GM21723 (cell line): Measurements from ENCODE around the gene ITGB5.
A peak's percentile ranks its signal among the peaks of the same experiment; 100 is the strongest.

Experiments
- ATAC-seq: cut with Tn5 transposase; IDR thresholded peaks from one replicate; pipeline ENCODE4 v1.9.1; 2021; ENCODE audit warnings: mild to moderate bottlenecking, moderate library complexity; ENCODE audit not compliant: unreplicated experiment

Gene ITGB5, protein sequence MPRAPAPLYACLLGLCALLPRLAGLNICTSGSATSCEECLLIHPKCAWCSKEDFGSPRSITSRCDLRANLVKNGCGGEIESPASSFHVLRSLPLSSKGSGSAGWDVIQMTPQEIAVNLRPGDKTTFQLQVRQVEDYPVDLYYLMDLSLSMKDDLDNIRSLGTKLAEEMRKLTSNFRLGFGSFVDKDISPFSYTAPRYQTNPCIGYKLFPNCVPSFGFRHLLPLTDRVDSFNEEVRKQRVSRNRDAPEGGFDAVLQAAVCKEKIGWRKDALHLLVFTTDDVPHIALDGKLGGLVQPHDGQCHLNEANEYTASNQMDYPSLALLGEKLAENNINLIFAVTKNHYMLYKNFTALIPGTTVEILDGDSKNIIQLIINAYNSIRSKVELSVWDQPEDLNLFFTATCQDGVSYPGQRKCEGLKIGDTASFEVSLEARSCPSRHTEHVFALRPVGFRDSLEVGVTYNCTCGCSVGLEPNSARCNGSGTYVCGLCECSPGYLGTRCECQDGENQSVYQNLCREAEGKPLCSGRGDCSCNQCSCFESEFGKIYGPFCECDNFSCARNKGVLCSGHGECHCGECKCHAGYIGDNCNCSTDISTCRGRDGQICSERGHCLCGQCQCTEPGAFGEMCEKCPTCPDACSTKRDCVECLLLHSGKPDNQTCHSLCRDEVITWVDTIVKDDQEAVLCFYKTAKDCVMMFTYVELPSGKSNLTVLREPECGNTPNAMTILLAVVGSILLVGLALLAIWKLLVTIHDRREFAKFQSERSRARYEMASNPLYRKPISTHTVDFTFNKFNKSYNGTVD

DNA sequence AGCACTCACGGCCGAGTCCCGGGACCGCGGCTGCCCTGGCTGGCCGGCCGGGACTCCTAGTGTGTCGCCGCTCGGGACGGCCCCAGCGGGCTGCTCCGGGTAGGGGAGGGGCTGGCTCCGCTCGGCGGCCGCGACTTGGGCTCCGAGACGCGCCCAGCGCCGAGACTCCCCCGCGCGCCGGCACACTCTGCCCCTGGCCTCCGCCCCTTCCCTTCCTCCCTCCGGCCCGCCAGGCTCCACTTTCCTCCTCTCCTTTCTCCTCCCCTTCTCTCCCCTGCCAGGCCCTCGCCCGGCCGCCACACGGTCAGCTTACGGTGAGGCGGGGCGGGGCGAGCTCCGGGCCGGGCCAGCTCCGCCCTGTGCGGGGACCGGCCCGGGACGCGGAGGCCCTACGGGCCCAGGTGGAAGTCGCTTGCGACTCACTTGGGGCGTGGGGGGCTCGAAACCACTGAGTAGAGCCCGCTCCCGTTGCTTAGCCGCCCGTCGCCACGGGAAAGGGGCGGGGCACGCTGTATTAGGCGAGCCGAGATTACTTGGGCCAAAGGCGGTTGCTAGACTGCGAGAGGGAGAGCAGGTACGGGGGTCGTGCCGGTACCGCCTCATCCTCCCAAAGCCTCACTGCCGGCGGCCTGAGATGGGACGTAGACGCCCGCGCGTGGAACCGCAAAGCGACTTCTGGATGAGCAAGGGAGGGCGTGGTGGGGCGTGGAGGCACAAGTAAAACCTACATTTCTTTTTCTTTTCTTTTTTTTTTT, at the start of gene ITGB5:
TSS of gene ITGB5 (minus strand) at position 189 of the 755 bp plus-strand sequence. CDS start 365 bp downstream, outside the sequence.
- ATAC-seq: peak; percentile 69

DNA sequence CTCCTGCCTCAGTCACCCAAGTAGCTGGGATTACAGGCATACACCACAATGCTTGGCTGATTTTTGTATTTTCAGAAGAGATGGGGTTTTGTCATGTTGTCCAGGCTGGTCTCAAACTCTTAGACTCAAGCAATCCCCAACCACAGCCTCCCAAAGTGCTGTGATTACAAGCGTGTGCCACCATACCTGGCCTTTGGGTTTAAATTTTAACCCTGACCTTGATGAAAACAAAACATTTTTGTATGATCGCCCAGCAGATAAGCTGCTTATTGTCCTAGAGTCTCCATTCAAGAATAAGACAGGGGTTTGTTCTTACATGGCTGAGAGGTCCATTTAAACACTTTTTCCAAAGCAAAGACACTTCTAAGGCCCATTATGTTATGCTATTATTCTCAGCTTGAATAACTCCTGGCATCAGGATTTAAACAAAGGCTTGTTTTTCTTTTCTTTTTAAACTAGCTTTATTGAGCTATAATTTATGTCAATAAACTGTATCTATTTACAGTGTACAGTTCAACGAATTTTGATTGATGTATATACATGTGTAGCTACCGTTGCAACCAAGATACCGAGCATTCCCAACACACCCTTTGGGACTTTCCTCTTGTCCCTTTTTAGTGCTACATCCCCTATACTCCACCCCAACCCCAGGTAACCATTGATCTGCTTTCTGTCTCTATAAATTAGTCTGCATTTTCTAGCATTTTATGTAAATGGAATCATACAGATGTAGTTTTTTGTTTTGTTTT, 48.8 kb upstream of the ITGB5 start:
- no peak for ATAC-seq

DNA sequence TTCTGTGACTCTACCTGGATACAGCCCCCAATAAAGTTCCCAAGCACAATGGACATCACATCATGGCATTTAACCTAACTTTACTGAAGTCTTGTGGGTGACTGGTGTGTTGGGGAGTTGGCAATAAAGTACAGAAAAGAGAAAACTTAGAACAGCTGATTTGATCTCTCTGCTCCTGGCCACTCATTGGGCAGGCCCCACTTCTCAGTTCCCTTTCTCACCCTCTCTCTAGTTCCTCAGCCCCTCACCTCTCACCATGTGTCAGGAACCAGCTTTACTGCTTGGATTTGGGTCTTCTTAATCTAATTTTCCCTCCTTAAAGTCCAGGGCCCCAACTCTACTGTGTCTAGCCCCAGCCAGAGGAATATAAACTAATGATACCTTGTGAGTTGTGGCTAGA, 48.1 kb upstream of the ITGB5 start:
- ATAC-seq: peak; percentile 52

DNA sequence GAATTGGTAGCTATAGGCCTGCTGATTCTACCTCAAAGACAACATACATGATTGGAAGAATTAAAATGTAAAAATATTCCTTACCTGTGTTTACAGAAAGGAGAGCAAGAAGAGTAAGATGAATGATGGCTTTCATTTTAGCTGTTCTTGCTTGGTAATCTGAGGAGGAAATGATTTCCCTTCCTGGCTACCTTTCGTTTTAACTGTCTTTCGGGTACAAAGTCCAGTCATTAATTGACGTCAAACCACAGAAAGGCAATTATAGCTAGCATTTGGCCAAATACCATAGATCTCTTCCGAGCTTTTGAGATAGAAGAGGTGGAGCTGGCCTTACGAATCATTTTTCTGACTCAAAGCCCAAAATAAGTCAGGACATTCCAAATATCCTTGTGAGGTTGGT, 47.4 kb upstream of the ITGB5 start, which contains the start of gene MUC13:
TSS of gene MUC13 (minus strand) at position 175 of the 400 bp plus-strand sequence. CDS start at position 136, 39 bp downstream.
- ATAC-seq: no peak

DNA sequence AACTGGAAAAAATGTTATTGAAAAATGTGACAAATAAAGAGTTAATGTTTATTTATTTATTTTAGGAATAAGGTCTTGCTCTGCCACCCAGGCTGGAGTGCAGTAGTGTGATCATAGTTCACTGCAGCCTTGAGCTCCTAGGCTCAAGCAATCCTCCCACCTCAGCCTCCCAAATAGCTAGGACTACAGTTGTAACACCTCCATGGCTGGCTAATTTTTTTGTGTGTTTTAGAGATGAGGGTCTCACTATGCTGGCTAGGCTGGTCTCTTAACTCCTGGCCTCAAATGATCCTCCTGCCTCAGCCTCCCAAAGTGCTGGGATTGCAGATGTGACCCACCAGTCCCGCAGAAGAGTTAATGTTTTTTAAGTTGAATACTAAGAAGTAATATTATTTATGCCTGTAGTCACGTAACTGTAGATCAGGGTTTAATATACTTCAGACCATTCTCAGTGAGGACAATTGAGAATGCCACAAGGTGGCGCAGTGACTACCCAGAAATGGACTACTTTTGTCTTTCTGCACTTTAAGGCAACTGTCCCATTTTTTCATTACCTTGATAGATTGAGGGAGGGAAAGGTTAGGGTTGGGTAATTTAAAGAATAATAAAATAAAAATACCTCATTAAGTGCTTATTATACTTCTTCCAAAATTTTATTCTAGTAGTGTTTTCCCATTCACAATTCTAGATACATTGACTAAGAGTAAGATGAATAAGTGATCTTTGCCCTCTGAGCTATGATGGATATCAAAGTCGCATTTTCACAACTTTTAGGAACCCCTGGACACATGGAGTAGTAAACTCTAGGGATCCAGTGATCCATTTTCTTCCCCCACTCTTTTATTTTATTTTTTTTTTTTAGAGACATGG, 41.4 kb upstream of the ITGB5 start:
- ATAC-seq: no peak

DNA sequence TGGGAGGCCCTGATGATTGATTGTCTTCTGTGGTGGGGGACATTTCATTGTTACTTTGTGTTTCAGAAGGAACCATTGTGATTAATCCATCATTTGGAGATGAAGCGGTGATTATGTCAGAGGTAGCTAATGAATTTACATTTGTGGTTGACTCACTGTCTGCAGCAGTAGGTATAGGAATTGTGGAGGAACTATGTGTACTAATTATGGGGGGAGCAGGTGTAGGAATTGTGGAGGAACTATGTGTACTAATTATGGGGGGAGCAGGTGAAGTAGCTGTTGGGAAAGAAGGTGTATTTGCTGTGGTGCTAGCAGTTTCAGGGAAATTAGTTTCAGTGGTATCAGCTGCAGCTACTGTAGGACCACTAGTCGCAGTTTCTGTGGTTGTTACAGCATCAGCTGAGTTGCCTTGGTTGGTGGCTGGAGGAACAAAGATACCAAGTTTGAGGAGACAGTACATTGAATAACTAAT, 40.4 kb upstream of the ITGB5 start:
- peak; percentile 85 for ATAC-seq

DNA sequence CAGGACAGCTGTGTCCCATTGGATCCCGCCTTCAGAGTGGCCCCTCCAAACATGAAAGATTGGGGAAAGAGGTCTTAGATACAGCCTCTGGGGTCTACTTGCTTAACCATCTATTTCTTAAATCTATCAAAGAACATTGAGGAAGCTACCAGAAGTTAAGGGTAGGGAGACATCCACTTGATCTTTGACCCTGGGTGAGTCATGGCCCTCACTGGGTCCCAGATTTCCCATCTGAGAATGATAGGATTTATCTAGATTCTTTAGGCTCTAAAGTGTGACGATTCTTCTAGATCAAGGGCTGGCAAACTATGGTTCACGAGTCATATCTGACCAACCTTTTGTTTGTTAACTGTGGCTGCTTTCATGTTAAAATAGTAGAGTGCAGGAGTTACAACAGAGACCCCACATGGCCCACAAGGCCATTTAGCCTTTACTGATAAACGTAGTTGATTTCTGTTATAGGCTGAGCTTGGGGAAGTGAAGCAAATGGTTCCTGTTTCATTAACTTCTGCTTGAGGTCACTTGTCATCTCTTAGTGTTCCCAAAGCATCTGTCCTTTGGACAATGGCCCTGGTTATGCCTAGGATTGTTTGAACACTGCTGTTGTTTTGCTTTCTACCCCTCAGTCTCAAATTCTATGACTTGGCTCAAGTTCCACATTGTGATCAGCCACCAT, 39.4 kb upstream of the ITGB5 start:
- no peak for ATAC-seq

DNA sequence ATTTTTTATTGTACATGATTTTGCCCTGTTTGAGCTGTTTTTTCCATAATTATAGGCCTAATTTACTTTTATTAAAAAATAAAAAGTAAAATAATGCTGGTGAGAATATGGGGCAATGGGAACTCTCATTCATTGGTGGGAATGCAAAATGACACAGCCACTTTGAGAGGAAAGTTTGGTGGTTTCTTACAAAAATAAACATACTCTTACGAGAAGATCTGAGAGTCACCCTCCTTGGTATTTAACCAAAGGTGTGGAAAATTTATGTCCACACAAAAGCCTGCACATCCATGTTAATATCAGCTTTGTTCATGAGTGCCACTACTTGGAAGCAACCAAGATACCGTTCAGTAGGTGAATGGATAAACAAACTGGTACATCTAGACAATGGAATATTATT, 37.6 kb upstream of the ITGB5 start:
- no peak for ATAC-seq

DNA sequence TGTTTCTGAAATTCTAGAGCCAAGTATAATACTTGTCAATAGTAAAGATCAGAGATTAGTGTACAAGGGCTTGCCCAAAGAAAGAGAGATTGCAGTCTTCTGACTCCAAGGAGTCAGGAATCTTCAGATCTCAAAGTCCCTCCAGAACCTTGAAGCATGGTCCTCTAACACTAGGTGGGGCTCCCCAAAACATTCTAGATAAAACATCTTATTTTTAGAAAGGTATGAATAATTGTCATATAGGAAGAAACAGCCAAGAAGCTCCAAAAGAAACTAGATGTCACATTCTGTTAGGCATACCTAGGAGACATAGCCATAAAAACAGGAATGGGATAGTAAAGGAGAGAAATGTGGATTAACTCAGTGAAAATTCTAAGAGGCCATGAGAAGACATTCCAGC, 36.7 kb upstream of the ITGB5 start:
- ATAC-seq: no peak

DNA sequence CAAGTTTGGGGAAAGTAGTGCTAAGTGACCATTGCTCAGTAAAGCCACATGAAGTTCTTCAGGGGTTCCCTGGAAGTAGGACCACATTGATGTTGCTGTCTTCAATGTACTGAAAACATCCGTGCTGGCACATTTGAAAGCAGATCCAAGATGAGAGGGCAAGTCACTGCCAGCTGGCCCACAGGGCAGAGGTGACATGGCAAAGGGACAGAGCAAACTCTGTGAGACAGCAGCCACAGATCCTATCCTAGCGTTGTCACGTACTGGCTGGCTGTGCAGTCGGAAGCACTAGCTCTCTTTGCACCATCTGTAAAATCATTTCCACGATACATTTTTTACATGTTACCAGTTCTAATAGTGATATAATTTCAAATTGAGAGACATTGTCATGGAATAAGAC, 33.6 kb upstream of the ITGB5 start:
- ATAC-seq: no peak

DNA sequence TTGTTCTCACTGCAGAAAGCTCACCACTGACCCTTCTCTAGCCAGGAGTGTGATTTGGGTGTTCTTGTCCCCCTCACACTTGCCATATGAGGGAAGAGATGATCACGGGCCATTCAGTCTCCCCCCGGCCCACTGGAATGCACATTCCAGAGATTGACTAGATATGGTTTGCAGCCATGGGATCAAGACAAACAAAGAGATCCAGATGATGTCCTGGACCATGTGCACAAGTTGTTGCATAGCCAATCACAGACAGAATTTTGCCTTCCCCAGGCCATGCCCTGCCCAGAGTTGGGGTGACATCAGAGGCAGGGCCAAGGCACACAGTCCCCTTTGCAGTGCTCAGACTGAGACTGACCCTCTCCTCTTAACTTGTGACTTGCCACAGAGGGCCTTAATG, 32.6 kb upstream of the ITGB5 start:
- ATAC-seq: no peak

DNA sequence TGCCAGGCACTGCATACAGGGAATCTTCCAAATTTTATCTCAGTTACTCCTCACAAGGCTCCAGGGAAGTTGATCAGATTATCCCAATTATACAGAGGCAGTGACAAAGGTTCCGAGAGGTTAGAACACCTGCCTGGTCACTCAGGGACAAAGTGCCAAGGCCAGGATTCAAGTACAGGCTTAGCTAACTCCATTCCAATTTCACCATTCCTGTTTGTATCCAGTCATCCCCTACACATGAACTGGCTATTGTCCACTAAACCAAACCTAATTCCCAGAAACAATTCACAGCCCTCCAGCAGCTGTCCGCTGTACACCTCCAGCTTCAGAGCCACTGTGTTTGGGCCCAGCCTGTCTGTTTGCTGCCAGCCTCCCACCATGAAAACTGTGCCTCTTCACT, 31.4 kb upstream of the ITGB5 start:
- no peak for ATAC-seq

DNA sequence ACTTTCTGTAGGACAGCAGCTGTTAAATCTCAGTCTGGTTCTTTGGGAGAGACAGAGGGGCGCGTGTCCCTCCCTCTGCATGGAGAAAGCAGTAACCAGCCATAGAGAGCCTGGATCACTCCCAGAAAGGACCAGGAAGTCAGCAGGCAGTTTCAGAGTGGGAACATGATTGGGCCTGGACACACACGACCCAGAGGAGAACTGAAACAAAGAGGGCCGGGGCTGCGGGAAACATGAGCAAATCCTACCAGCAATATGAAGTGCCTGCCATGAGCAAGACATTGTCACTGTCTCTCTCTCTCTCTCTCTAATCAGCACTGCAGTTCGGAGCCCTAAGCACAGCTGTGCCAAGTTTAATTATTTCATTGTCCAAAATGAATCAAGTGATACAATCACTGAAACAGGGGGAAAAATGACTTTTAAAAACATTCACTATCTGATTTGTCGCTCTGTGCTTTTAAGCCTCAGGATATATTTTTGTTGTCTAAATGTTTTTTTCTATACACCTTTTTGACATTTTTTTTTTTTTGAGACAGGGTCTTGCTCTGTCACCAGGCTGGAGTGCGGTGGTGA, 29.8 kb upstream of the ITGB5 start:
- ATAC-seq: no peak

DNA sequence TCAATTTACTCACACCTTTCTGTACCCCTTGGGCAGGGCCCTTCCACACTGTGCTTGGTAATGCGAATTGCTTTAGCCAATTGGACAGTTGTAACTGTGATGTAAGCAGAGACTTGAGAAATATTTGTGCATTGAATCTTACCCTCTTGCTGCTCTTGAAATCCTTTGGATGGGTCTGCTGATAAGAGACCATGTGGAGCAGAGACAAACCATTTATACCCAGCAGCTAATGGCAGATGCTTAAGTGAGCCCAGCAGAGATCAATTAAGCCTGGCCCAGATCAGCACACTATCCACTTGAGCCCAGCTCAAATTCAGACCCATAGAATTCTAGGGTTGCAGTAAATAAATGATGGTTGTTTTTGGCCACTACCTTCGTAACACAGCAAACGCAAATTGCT, 28.1 kb upstream of the ITGB5 start:
- no peak for ATAC-seq

DNA sequence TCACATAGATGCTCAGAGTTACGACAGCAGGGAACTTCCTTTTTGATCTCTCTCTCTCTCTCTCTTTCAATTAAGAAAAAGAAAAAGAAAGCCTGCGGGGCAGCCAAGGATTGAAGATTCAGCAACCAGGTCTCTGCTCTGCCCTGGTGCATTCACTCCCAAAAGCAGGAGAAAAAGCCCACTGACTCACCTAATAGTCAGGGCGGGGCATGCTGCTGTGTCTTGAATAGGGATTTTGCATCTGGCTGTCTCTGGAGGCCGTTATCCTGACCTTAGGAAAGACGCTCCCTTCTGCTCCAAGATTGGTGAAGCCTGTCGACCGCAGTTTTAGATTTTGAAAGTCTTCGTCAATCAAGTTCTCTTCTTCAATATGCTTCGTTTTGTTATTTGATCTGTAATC, 20.8 kb upstream of the ITGB5 start:
- ATAC-seq: no peak

DNA sequence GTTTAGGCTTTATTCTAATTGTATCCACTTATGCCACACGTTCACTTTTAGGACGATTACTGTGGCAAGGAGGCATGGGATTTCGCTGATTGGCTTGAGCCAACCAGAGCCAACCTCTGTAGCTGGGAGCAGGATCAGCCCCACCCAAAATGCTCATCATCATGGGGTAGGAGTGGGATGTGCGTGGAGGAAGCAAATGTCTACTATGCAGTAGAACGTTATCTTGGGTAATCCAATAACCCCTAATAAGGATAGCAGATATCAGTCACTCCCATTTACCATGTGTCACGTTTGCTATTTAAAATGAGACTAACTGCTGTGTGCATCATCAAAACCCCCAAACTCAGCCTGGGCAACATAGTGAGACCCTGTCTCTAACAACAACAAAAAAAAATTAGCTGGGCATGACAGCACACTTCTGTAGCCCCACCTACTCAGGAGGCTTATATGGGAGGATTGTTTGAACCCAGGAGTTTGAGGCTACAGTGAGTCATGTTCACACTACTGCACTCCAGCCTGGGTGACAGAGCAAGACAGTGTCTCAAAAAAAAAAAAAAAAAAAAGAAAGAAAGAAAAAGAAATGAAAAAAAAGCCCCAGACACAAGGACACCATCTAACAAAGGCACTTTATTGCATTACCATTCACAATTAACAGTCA, 17.8 kb upstream of the ITGB5 start:
- no peak for ATAC-seq

DNA sequence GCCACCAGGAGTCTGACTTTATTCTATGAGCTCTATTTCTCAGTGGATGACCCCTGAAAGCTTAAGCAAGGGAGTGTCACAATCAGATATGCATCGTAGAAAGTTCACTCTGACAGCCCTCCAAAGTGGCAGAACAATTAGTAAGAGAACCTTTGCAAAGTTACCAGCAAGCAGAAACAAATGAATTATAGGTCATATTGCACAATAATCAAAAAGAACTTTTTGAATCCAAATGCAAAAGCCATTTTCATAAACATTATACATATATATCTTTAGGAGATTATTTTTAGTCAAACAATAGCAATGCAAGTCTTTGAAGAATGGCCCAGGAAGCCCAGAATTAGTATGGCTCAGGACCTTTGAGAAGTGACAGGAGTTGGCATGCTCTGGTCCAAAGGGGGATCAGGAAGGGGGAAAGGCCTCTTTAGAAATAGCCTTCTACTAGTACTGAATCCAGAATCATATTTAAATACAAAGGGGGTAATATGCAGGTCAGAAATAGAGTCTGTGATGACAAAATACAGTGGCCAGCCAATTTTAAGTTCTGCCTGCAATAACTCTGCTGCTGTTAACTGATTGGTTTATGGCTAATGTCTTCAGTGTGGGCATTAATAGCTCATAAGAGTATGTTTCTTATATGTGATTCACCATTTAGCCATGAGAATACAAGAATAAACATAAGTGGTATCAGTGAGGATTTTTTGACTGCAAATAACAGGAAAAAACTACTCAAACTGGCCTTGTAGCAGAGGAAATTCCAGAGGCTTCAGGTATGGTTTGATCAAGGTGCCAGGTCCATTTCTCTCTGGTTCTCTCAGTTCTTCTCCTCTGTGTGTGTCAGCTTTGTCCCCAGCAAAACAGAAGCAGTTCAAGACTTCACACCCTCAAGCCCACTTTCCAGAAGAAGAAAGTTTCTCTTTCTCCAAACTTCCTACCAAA, 17.0 kb upstream of the ITGB5 start:
- no peak for ATAC-seq
